ENCODE measurements around the gene FBLN2. TPM values are rescaled to one million over a fixed set of nuclear protein-coding genes. Genes with fewer than 3 reads are reported as not detected.

Gene FBLN2
- total RNA-seq, 1 experiment from 2014 or later: 0.39 TPM

- intact Hi-C loops (cut with micrococcal nuclease): no loop called here
- Histone ChIP-seq H3K36me3 (ENCODE audit: control insufficient read depth in 1 of 2, insufficient read depth in 2 of 2, low read length in 2 of 2) (no peaks in the 10 kb centered on the region), H3K9me2 (ENCODE audit: insufficient read depth) (no peaks in the 10 kb centered on the region), H3K79me2 (ENCODE audit: insufficient read depth, low read length) (no peaks in the 10 kb centered on the region), H3K27ac (ENCODE audit: low read depth, low read length) (no peak overlapping the region), H3K4me3 (replicated peaks in 1 of 2; ENCODE audit: low read depth in 1 of 2, low read length in 2 of 2) (no peak overlapping the region), H3K9ac (ENCODE audit: low read length) (no peak overlapping the region), H2AFZ (ENCODE audit: low read depth, low read length, poor library complexity, severe bottlenecking) (no peak overlapping the region), H3K9me3 (ENCODE audit: control insufficient read depth in 1 of 2, insufficient read depth in 1 of 2, low read depth in 1 of 2, low read length in 2 of 2) (no peaks in the 10 kb centered on the region), H3K4me2 (ENCODE audit: low read length) (no peak overlapping the region), H3K4me1 (ENCODE audit: control insufficient read depth in 1 of 2, insufficient read depth in 2 of 2, low read length in 2 of 2) (no peaks in the 10 kb centered on the region), H3K27me3 (ENCODE audit: insufficient read depth, low read length) (no peaks in the 10 kb centered on the region), H4K20me1 (ENCODE audit: insufficient read depth) (no peaks in the 10 kb centered on the region)
- TF ChIP-seq ZFX (IDR thresholded peaks at IDR 0.05) (no peak), ZNF274 (IDR thresholded peaks at IDR 0.05; ENCODE audit: low read depth, low read length) (no peak), MAX (IDR thresholded peaks at IDR 0.05) (no peak), REST (IDR thresholded peaks at IDR 0.05; ENCODE audit: low read depth) (no peak), EGR1 (IDR thresholded peaks at IDR 0.05; ENCODE audit: low read depth) (no peak), SRF (IDR thresholded peaks at IDR 0.05; ENCODE audit: low read depth) (no peak), ATF3 (IDR thresholded peaks at IDR 0.05) (no peak), TCF7L2 (IDR thresholded peaks at IDR 0.05; ENCODE audit: borderline replicate concordance, extremely low read depth, insufficient read depth, insufficient read length) (no peak), ELF1 (IDR thresholded peaks at IDR 0.05; ENCODE audit: borderline replicate concordance, low read depth) (no peak), RAD21 (IDR thresholded peaks at IDR 0.05; ENCODE audit: low read depth) (no peak), CTCF (IDR thresholded peaks at IDR 0.05 in 2 of 3, conservative IDR thresholded peaks at IDR 0.05 in 1 of 3; ENCODE audit: borderline replicate concordance in 1 of 3, insufficient read depth in 1 of 3, low read depth in 2 of 3, low read length in 2 of 3) (no peak), ZBTB33 (IDR thresholded peaks at IDR 0.05; ENCODE audit: extremely low read depth, insufficient replicate concordance, low read length) (no peak), POLR2AphosphoS5 (IDR thresholded peaks at IDR 0.05; ENCODE audit: low read depth, low read length) (no peak), EZH2 (IDR thresholded peaks at IDR 0.05) (no peak), JUND (IDR thresholded peaks at IDR 0.05) (no peak), SP1 (IDR thresholded peaks at IDR 0.05; ENCODE audit: low read depth) (no peak), YY1 (IDR thresholded peaks at IDR 0.05; ENCODE audit: extremely low read depth, insufficient replicate concordance, low read depth, low read length) (no peak), FOSL1 (IDR thresholded peaks at IDR 0.05; ENCODE audit: low read depth) (no peak), CEBPB (IDR thresholded peaks at IDR 0.05; ENCODE audit: low read depth) (no peak)
- ATAC-seq (no peak), DNase-seq (ENCODE audit: low read depth, low spot score) (no peak)
- ChIA-PET RAD21 (ENCODE audit: low non-redundant PET in 1 of 2, low total read pairs in 2 of 2, uncharacterized antibody in 2 of 2, unreplicated experiment in 2 of 2) (no interaction called here), CTCF (no interaction called here), POLR2A (no interaction called here)
- BruUV-seq (replicated peaks): no TSS peak
Measured at GRCh38 chr3:13552857-13553652, 4.1 kb downstream of the FBLN2 start.

Data from HCT116 (cell line).